Subcutaneous abdominal adipose tissue (tissue), 5 donors: ENCODE results near the gene ITGB5.
A peak's percentile ranks its signal among the peaks of the same experiment; 100 is the strongest.

ENCODE experiments used
- H3K27ac ChIP-seq: one replicate; pipeline ENCODE4 v1.7.0; 2013; ENCODE audit warnings: low read depth, mild to moderate bottlenecking, inconsistent platforms, low read length, moderate library complexity
- H3K27me3 ChIP-seq, 5 donors: one replicate each; pipeline ENCODE4 v1.7.0; 2013; ENCODE audit warnings: low read length in 5 of 5, inconsistent platforms in 1 of 5; ENCODE audit not compliant: control insufficient read depth in 5 of 5, insufficient read depth in 4 of 5
- H3K36me3 ChIP-seq, 5 donors: one replicate each; pipeline ENCODE4 v1.7.0; 2013; ENCODE audit warnings: low read length in 5 of 5; ENCODE audit not compliant: control insufficient read depth in 5 of 5, insufficient read depth in 5 of 5
- H3K4me1 ChIP-seq, 5 donors: one replicate each; pipeline ENCODE4 v1.7.0; 2013; ENCODE audit warnings: low read length in 5 of 5, mild to moderate bottlenecking in 3 of 5, moderate library complexity in 1 of 5; ENCODE audit not compliant: control insufficient read depth in 5 of 5, insufficient read depth in 5 of 5
- H3K4me3 ChIP-seq, 5 donors: one replicate each; pipeline ENCODE4 v1.7.0; 2013; ENCODE audit warnings: low read length in 5 of 5, low read depth in 1 of 5
- H3K9ac ChIP-seq, 5 donors: one replicate each; pipeline ENCODE4 v1.7.0; 2013; ENCODE audit warnings: low read length in 5 of 5, mild to moderate bottlenecking in 4 of 5, moderate library complexity in 3 of 5
- H3K9me3 ChIP-seq, 5 donors: one replicate each; pipeline ENCODE4 v1.7.0; 2013; ENCODE audit warnings: low read length in 5 of 5; ENCODE audit not compliant: control insufficient read depth in 5 of 5
- donor health status: healthy.
- donor health status: healthy.
- donor health status: healthy.
- donor health status: healthy.
- donor health status: healthy.

Gene ITGB5

GRCh38 chr3:124823648-124824047, 63.5 kb downstream of the ITGB5 start:
- Histone ChIP-seq H3K27ac (no peak overlapping the region), H3K4me3 (no peak overlapping the region), H3K4me1 (peaks cover 0 to 11% (median 10%) of the 10 kb centered on the region in 5 donors), H3K9ac (no peak overlapping the region), H3K9me3 (no peaks in the 10 kb centered on the region), H3K36me3 (peaks cover 15 to 39% (median 35%) of the 10 kb centered on the region in 5 donors), H3K27me3 (no peaks in the 10 kb centered on the region)

GRCh38 chr3:124823206-124823605, 64.0 kb downstream of the ITGB5 start:
- no peak overlapping the region for H3K4me3 ChIP-seq
- no peaks in the 10 kb centered on the region for H3K27me3 ChIP-seq
- H3K27ac ChIP-seq = no peak overlapping the region
- peaks cover 0 to 12% (median 8%) of the 10 kb centered on the region in 5 donors for H3K4me1 ChIP-seq
- no peaks in the 10 kb centered on the region for H3K9me3 ChIP-seq
- no peak overlapping the region for H3K9ac ChIP-seq
- peaks cover 12 to 36% (median 33%) of the 10 kb centered on the region in 5 donors for H3K36me3 ChIP-seq

GRCh38 chr3:124821356-124821755, 65.8 kb downstream of the ITGB5 start:
- no peak overlapping the region for H3K9ac ChIP-seq
- no peak overlapping the region for H3K27ac ChIP-seq
- H3K4me1 ChIP-seq = peaks cover 0 to 7% (median 5%) of the 10 kb centered on the region in 5 donors
- H3K4me3 ChIP-seq = no peak overlapping the region
- H3K9me3 ChIP-seq = no peaks in the 10 kb centered on the region
- peaks cover 9 to 50% (median 43%) of the 10 kb centered on the region in 5 donors for H3K36me3 ChIP-seq
- H3K27me3 ChIP-seq = no peaks in the 10 kb centered on the region

- Histone ChIP-seq H3K27ac (no peak overlapping the region), H3K27me3 (no peaks in the 10 kb centered on the region), H3K36me3 (peaks cover 4 to 62% (median 59%) of the 10 kb centered on the region in 5 donors), H3K9me3 (no peaks in the 10 kb centered on the region), H3K4me3 (no peak overlapping the region), H3K4me1 (peaks cover 2 to 22% (median 15%) of the 10 kb centered on the region in 5 donors), H3K9ac (no peak overlapping the region)
Measured at GRCh38 chr3:124818398-124819091, 68.6 kb downstream of the ITGB5 start.

GRCh38 chr3:124817079-124817478, 70.1 kb downstream of the ITGB5 start:
- H3K27me3 ChIP-seq = no peaks in the 10 kb centered on the region
- H3K9ac ChIP-seq = no peak overlapping the region
- H3K9me3 ChIP-seq = no peaks in the 10 kb centered on the region
- no peak overlapping the region for H3K4me3 ChIP-seq
- H3K27ac ChIP-seq = no peak overlapping the region
- peaks cover 10 to 36% (median 30%) of the 10 kb centered on the region in 5 donors for H3K4me1 ChIP-seq
- H3K36me3 ChIP-seq = peaks cover 4 to 74% (median 60%) of the 10 kb centered on the region in 5 donors

GRCh38 chr3:124816206-124816605, 71.0 kb downstream of the ITGB5 start:
- Histone ChIP-seq H3K4me1 (peaks cover 16 to 42% (median 38%) of the 10 kb centered on the region in 5 donors), H3K27me3 (no peaks in the 10 kb centered on the region), H3K9ac (no peak overlapping the region), H3K4me3 (no peak overlapping the region), H3K36me3 (peaks cover 4 to 73% (median 57%) of the 10 kb centered on the region in 5 donors), H3K9me3 (no peaks in the 10 kb centered on the region), H3K27ac (no peak overlapping the region)

GRCh38 chr3:124815781-124816180, 71.4 kb downstream of the ITGB5 start:
- Histone ChIP-seq H3K9me3 (no peaks in the 10 kb centered on the region), H3K9ac (no peak overlapping the region), H3K4me3 (no peak overlapping the region), H3K4me1 (peaks cover 18 to 46% (median 42%) of the 10 kb centered on the region in 5 donors), H3K27ac (no peak overlapping the region), H3K36me3 (peaks cover 4 to 69% (median 52%) of the 10 kb centered on the region in 5 donors), H3K27me3 (no peaks in the 10 kb centered on the region)

- no peaks in the 10 kb centered on the region for H3K9me3 ChIP-seq
- peaks cover 4 to 61% (median 44%) of the 10 kb centered on the region in 5 donors for H3K36me3 ChIP-seq
- peak overlapping the region; percentile 99 for H3K27ac ChIP-seq
- peak overlapping the region in 1 of 5 donors; percentile 31 for H3K9ac ChIP-seq
- H3K4me1 ChIP-seq = peaks cover 20 to 51% (median 49%) of the 10 kb centered on the region in 5 donors
- H3K27me3 ChIP-seq = no peaks in the 10 kb centered on the region
- H3K4me3 ChIP-seq = no peak overlapping the region
Measured at GRCh38 chr3:124814620-124815421, 72.3 kb downstream of the ITGB5 start.

- Histone ChIP-seq H3K4me1 (peaks cover 20 to 53% (median 49%) of the 10 kb centered on the region in 5 donors), H3K4me3 (no peak overlapping the region), H3K9me3 (no peaks in the 10 kb centered on the region), H3K36me3 (peaks cover 4 to 53% (median 43%) of the 10 kb centered on the region in 5 donors), H3K27ac (peak overlapping the region; percentile 99), H3K9ac (peak overlapping the region in 4 of 5 donors; percentile 39 to 68 (median 50)), H3K27me3 (no peaks in the 10 kb centered on the region)
Measured at GRCh38 chr3:124813541-124813940, 73.6 kb downstream of the ITGB5 start.
